PC-9 (cell line): ENCODE results near the gene MEF2B.
"Not testable (repeated sequence)": the region's sequence is repeated elsewhere in the genome, so short reads cannot be mapped to it uniquely, and the experiment has no call there.

Experiments
- EZH2 ChIP-seq: fragments of 200-600 bp; sonication (generic); IDR thresholded peaks from 2 replicates; pipeline ENCODE4 v1.8.0; 2017; ENCODE audit warnings: antibody characterized with exemption, low read depth
- TF ChIP-seq, protein P1 (sequence below): fragments of 200-600 bp; sonication (generic); conservative IDR thresholded peaks from 2 replicates; pipeline ENCODE4 v1.6.1; 2017; ENCODE audit warnings: mixed run types, antibody characterized with exemption, mild to moderate bottlenecking, moderate library complexity

DNA sequence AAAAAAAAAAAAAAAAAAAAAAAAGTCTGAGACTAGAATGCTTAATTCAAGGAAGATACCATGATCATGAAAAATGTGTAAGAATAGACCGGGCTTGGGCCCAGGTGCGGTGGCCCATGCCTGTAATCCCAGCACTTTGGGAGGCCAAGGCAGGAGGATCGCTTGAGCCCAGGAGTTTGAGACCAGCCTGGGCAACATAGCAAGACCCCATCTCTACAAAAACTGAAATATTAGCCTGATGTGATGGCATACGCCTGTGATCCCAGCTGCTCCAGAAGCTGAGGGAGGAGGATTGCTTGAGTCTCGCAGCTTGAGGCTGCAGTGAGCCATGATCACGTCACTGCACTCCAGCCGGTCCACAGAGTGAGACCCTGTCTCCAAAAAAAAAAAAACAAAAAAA, 63.1 kb downstream of the MEF2B start:
- TF ChIP-seq, protein P1, sequence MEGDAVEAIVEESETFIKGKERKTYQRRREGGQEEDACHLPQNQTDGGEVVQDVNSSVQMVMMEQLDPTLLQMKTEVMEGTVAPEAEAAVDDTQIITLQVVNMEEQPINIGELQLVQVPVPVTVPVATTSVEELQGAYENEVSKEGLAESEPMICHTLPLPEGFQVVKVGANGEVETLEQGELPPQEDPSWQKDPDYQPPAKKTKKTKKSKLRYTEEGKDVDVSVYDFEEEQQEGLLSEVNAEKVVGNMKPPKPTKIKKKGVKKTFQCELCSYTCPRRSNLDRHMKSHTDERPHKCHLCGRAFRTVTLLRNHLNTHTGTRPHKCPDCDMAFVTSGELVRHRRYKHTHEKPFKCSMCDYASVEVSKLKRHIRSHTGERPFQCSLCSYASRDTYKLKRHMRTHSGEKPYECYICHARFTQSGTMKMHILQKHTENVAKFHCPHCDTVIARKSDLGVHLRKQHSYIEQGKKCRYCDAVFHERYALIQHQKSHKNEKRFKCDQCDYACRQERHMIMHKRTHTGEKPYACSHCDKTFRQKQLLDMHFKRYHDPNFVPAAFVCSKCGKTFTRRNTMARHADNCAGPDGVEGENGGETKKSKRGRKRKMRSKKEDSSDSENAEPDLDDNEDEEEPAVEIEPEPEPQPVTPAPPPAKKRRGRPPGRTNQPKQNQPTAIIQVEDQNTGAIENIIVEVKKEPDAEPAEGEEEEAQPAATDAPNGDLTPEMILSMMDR, result not testable (repeated sequence)
- not testable (repeated sequence) for TF ChIP-seq EZH2
